Measurements from ENCODE around the gene ST6GALNAC6.
A peak's percentile ranks its signal among the peaks of the same experiment; 100 is the strongest.

The ST6GALNAC6 gene

DNA sequence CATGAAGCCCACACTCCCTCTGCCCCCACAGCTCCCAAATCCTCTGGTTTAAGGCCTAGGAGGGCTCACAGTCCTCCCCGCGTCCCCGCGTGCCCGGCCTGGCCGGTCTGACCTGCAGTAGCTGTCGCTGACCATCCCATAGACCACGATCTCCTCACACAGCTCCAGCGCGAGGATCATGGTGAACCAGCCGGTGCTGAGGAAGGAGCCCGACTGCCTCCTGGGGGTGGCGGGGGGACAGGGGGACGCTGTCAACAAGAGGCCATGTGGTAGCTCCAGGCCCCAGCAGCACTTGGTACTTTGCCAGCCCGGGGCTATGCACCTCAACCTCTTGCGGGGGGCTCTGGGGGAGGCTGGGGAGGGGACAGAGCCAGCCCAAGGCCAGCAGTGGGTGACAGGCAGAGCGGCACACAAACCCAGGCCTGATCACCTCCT, 10.5 kb upstream of the ST6GALNAC6 start:
- ATAC-seq (ENCODE audit: low read depth) (no peak), DNase-seq (ENCODE audit: low spot score) (no peak)
- Histone ChIP-seq H3K4me1 (ENCODE audit: insufficient read depth, poor library complexity, severe bottlenecking) (peaks cover 2% of the 10 kb centered on the region), H3K9me3 (ENCODE audit: severe bottlenecking) (no peaks in the 10 kb centered on the region), H3K36me3 (ENCODE audit: low read depth) (peaks cover 31% of the 10 kb centered on the region), H3K27ac (ENCODE audit: poor library complexity, severe bottlenecking) (no peak overlapping the region), H3K4me3 (ENCODE audit: severe bottlenecking) (no peak overlapping the region), H3K27me3 (ENCODE audit: insufficient read depth, poor library complexity, severe bottlenecking) (no peaks in the 10 kb centered on the region)
- TF ChIP-seq, protein P1, sequence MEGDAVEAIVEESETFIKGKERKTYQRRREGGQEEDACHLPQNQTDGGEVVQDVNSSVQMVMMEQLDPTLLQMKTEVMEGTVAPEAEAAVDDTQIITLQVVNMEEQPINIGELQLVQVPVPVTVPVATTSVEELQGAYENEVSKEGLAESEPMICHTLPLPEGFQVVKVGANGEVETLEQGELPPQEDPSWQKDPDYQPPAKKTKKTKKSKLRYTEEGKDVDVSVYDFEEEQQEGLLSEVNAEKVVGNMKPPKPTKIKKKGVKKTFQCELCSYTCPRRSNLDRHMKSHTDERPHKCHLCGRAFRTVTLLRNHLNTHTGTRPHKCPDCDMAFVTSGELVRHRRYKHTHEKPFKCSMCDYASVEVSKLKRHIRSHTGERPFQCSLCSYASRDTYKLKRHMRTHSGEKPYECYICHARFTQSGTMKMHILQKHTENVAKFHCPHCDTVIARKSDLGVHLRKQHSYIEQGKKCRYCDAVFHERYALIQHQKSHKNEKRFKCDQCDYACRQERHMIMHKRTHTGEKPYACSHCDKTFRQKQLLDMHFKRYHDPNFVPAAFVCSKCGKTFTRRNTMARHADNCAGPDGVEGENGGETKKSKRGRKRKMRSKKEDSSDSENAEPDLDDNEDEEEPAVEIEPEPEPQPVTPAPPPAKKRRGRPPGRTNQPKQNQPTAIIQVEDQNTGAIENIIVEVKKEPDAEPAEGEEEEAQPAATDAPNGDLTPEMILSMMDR (IDR thresholded peaks at IDR 0.05; ENCODE audit: poor library complexity, severe bottlenecking): no peak

DNA sequence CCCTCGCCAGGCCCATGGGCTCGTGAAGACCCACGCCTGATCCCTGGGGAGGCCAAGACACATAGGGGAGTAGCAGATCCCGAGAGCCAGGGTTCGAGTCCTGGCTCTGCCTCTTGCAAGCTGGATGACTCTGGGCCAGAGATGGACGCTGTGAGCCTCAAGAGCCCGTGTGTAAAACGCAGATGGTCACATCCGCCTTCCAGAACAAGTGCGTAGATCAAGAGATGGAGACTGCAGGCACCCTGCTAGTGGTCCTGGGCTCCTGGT, 9.2 kb upstream of the ST6GALNAC6 start:
- H3K27ac ChIP-seq (ENCODE audit: poor library complexity, severe bottlenecking): no peak overlapping the region
- H3K36me3 ChIP-seq (ENCODE audit: low read depth): peaks cover 25% of the 10 kb centered on the region
- DNase-seq (ENCODE audit: low spot score) (no peak), ATAC-seq (ENCODE audit: low read depth) (no peak)
- peaks cover 7% of the 10 kb centered on the region for H3K4me1 ChIP-seq (ENCODE audit: insufficient read depth, poor library complexity, severe bottlenecking)
- H3K27me3 ChIP-seq (ENCODE audit: insufficient read depth, poor library complexity, severe bottlenecking): no peaks in the 10 kb centered on the region
- H3K4me3 ChIP-seq (ENCODE audit: severe bottlenecking): no peak overlapping the region
- TF ChIP-seq, protein P1 (IDR thresholded peaks at IDR 0.05; ENCODE audit: poor library complexity, severe bottlenecking): no peak
- H3K9me3 ChIP-seq (ENCODE audit: severe bottlenecking): no peaks in the 10 kb centered on the region

DNA sequence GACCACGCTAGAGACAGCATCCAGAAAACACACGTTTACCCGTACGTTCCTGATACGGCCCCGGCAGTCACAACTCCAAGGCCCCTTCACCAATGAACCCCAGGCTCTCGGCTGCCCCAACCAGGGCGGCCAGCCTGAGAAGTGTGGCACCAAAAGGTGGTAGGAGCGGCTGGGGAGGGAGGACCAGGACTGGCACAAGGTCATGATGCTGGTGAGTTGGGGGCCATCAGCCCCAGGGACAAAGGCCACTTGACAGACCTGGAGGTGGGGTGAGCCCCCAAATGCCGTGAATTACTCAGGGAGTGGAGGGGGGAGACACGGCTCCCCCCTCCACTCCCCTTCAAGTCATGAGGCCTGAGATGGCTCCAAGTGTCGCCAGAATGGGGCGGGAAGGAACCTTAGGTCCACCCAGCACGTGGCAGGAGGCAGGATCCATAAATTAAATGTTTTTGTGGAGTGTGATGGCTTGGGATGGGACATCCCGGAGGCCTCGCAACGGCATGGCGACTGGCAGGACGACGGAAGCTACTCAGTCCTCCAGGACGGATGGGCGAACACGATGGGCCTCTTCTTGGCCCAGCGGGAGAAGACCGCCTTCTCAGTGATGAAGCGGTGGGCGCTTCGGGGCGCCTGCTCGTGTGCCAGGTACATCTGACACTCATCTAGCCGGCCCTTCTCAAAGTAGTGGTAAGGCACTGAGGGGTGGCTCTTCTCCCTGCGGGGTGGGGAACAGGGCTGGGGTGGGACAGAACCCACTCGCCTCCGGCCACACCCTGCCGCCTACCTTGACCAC, 8.7 kb upstream of the ST6GALNAC6 start:
- ATAC-seq (ENCODE audit: low read depth): no peak
- peaks cover 21% of the 10 kb centered on the region for H3K36me3 ChIP-seq (ENCODE audit: low read depth)
- TF ChIP-seq, protein P1 (IDR thresholded peaks at IDR 0.05; ENCODE audit: poor library complexity, severe bottlenecking): no peak
- H3K4me3 ChIP-seq (ENCODE audit: severe bottlenecking): no peak overlapping the region
- DNase-seq (ENCODE audit: low spot score): no peak
- H3K9me3 ChIP-seq (ENCODE audit: severe bottlenecking): no peaks in the 10 kb centered on the region
- no peaks in the 10 kb centered on the region for H3K27me3 ChIP-seq (ENCODE audit: insufficient read depth, poor library complexity, severe bottlenecking)
- no peak overlapping the region for H3K27ac ChIP-seq (ENCODE audit: poor library complexity, severe bottlenecking)
- peaks cover 7% of the 10 kb centered on the region for H3K4me1 ChIP-seq (ENCODE audit: insufficient read depth, poor library complexity, severe bottlenecking)

DNA sequence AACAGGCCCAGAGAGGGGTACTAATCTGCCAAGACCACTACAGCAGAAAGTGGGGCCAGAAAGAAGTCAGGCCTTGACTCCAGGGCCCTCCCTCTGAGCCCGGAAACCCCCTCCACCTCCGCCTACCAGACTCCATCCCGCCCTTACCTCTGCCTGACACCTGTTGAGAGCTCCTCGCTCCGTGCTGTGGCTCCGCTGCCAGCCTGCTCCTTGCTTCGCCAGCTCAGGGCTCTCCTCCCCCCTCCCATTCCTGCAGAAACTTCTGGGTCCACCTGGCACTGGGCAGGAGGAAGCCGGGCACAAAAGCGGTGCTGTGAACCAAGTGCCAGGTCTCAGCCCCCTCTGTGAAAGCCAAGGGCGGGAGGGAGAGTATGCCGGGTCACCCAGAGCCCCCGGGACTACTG, 6.4 kb upstream of the ST6GALNAC6 start:
- DNase-seq (ENCODE audit: low spot score) (no peak), ATAC-seq (ENCODE audit: low read depth) (no peak)
- TF ChIP-seq, protein P1 (IDR thresholded peaks at IDR 0.05; ENCODE audit: poor library complexity, severe bottlenecking): no peak
- Histone ChIP-seq H3K27me3 (ENCODE audit: insufficient read depth, poor library complexity, severe bottlenecking) (no peaks in the 10 kb centered on the region), H3K4me3 (ENCODE audit: severe bottlenecking) (no peak overlapping the region), H3K27ac (ENCODE audit: poor library complexity, severe bottlenecking) (no peak overlapping the region), H3K4me1 (ENCODE audit: insufficient read depth, poor library complexity, severe bottlenecking) (peaks cover 7% of the 10 kb centered on the region), H3K9me3 (ENCODE audit: severe bottlenecking) (no peaks in the 10 kb centered on the region), H3K36me3 (ENCODE audit: low read depth) (peaks cover 10% of the 10 kb centered on the region)

DNA sequence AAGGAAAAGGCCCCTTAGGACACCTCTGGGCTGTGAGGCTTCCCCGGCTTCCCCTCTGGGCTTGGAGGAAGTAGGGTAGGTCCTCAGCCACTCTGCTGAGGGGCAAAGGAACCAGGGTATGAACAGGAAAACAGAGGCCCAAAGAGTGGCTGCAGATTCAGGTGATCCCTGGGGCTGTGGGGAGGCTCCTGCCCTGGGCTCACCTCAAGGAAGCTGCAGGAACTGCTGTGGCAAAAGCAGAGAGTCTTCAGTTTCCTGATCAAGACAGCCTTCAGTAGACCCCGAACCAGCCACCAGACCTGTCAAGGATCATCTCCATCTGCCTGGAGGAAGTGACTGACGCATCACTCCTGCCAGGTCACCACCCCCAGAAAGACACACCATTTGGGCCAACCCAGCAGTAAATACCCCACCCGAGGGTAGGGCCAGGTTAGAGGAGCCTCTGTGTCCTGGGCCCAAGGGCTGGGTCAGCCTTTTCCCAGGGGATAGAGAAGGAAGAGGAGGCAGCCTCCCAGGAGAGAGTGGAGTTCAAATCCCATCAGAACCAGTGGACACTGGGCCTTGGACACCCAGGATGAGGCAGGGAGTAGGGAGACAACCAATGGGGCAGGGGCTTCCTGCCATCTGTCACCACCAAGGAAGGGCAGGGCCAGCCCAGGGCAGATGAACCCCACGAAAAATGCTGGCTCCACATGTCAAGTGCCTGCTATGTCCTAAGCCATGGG, 5.8 kb upstream of the ST6GALNAC6 start:
- Histone ChIP-seq H3K36me3 (ENCODE audit: low read depth) (peaks cover 5% of the 10 kb centered on the region; the same call in 1 of the 2 replicates), H3K9me3 (ENCODE audit: severe bottlenecking) (no peaks in the 10 kb centered on the region), H3K4me1 (ENCODE audit: insufficient read depth, poor library complexity, severe bottlenecking) (peaks cover 7% of the 10 kb centered on the region), H3K4me3 (ENCODE audit: severe bottlenecking) (no peak overlapping the region), H3K27me3 (ENCODE audit: insufficient read depth, poor library complexity, severe bottlenecking) (no peaks in the 10 kb centered on the region), H3K27ac (ENCODE audit: poor library complexity, severe bottlenecking) (peak overlapping the region; percentile 33)
- ATAC-seq (ENCODE audit: low read depth): peak; percentile 24
- DNase-seq (ENCODE audit: low spot score): no peak
- TF ChIP-seq, protein P1 (IDR thresholded peaks at IDR 0.05; ENCODE audit: poor library complexity, severe bottlenecking): no peak
